Endothelial cell (in vitro differentiated cells): ENCODE measurements around the gene CENPX. TPM values are rescaled to one million over a fixed set of nuclear protein-coding genes. Genes with fewer than 3 reads are reported as not detected.
A peak's percentile ranks its signal among the peaks of the same experiment; 100 is the strongest.

Experiments used
- DNase-seq: peaks from one replicate; pipeline ENCODE4 v3.0.0; 2021; ENCODE audit warnings: low spot score
- H3K27ac Mint-ChIP-seq: one replicate; pipeline ENCODE4 v1.8.0; 2021; ENCODE audit warnings: mixed read lengths, inconsistent platforms; ENCODE audit not compliant: unreplicated experiment
- H3K27me3 Mint-ChIP-seq: one replicate; pipeline ENCODE4 v1.8.0; 2021; ENCODE audit warnings: mild to moderate bottlenecking, moderate library complexity, mixed read lengths, inconsistent platforms; ENCODE audit not compliant: unreplicated experiment
- H3K36me3 Mint-ChIP-seq: one replicate; pipeline ENCODE4 v1.8.0; 2021; ENCODE audit warnings: mild to moderate bottlenecking, low read depth, mixed read lengths, inconsistent platforms; ENCODE audit not compliant: unreplicated experiment
- H3K4me1 Mint-ChIP-seq: one replicate; pipeline ENCODE4 v1.8.0; 2021; ENCODE audit warnings: mild to moderate bottlenecking, mixed read lengths, inconsistent platforms; ENCODE audit not compliant: unreplicated experiment
- H3K4me3 Mint-ChIP-seq: one replicate; pipeline ENCODE4 v1.8.0; 2021; ENCODE audit warnings: mild to moderate bottlenecking, mixed read lengths, inconsistent platforms; ENCODE audit not compliant: unreplicated experiment
- H3K9me3 Mint-ChIP-seq: one replicate; pipeline ENCODE4 v1.8.0; 2021; ENCODE audit warnings: mixed read lengths, inconsistent platforms; ENCODE audit not compliant: unreplicated experiment
- CTCF ChIP-seq: fragments of 200-600 bp; sonication (generic); IDR thresholded peaks from one replicate; pipeline ENCODE4 v1.5.0; 2021; ENCODE audit warnings: antibody characterized with exemption; ENCODE audit not compliant: unreplicated experiment
- total RNA-seq: library from RNA; stranded (reverse); fragmentation: NEBNext Ultra II Directional; extraction: Animal tissue kit (Norgen Biotek cat#: 25700); gene quantifications from one replicate; pipeline ENCODE4 v1.2.1, GENCODE V29; 2021; ENCODE audit not compliant: unreplicated experiment

CENPX gene
- total RNA-seq, 1 donor from 2014 or later = 42.9 TPM

GRCh38 chr17:82055023-82055964 lies 32.6 kb upstream of the CENPX start:
- DNase-seq = no peak
- Mint-ChIP-seq H3K9me3 (no peaks in the 10 kb centered on the region), H3K27me3 (peaks cover 13% of the 10 kb centered on the region), H3K36me3 (no peaks in the 10 kb centered on the region), H3K27ac (peak overlapping the region; percentile 13), H3K4me3 (no peak overlapping the region), H3K4me1 (no peaks in the 10 kb centered on the region)
- no peak for TF ChIP-seq CTCF

- H3K4me3 Mint-ChIP-seq = no peak overlapping the region
- H3K4me1 Mint-ChIP-seq = no peaks in the 10 kb centered on the region
- DNase-seq = no peak
- H3K9me3 Mint-ChIP-seq = no peaks in the 10 kb centered on the region
- no peaks in the 10 kb centered on the region for H3K36me3 Mint-ChIP-seq
- H3K27me3 Mint-ChIP-seq = peaks cover 11% of the 10 kb centered on the region
- H3K27ac Mint-ChIP-seq = no peak overlapping the region
- no peak for TF ChIP-seq CTCF
Measured at GRCh38 chr17:82054351-82055022, 31.8 kb upstream of the CENPX start.

- no peak for TF ChIP-seq CTCF
- no peak for DNase-seq
- H3K27me3 Mint-ChIP-seq = peaks cover 11% of the 10 kb centered on the region
- no peaks in the 10 kb centered on the region for H3K4me1 Mint-ChIP-seq
- H3K36me3 Mint-ChIP-seq = no peaks in the 10 kb centered on the region
- H3K9me3 Mint-ChIP-seq = no peaks in the 10 kb centered on the region
- peak overlapping the region; percentile 85 for H3K4me3 Mint-ChIP-seq
- no peak overlapping the region for H3K27ac Mint-ChIP-seq
Measured at GRCh38 chr17:82053556-82054263, 31.0 kb upstream of the CENPX start.

- no peaks in the 10 kb centered on the region for H3K4me1 Mint-ChIP-seq
Measured at GRCh38 chr17:82053130-82053529, 30.5 kb upstream of the CENPX start.

More at GRCh38 chr17:82053130-82053529, 30.5 kb upstream of the CENPX start:
- H3K4me3 Mint-ChIP-seq = peak overlapping the region; percentile 85
- H3K9me3 Mint-ChIP-seq = no peaks in the 10 kb centered on the region
- peaks cover 11% of the 10 kb centered on the region for H3K27me3 Mint-ChIP-seq
- DNase-seq = no peak
- H3K36me3 Mint-ChIP-seq = no peaks in the 10 kb centered on the region
- TF ChIP-seq CTCF = no peak
- no peak overlapping the region for H3K27ac Mint-ChIP-seq
